Measurements from ENCODE around the gene CCDC34.

The CCDC34 gene

GRCh38 chr11:27296497-27296896 is 66.5 kb downstream of the CCDC34 start:
- H3K79me2 ChIP-seq (ENCODE audit: insufficient read depth, low read depth), result no peaks in the 10 kb centered on the region
- no peaks in the 10 kb centered on the region for H3K27me3 ChIP-seq (ENCODE audit: insufficient read depth, low read depth)
- H3K27ac ChIP-seq, result no peak overlapping the region
- no peaks in the 10 kb centered on the region for H3K4me1 ChIP-seq (ENCODE audit: low read depth, poor library complexity, severe bottlenecking)
- H3K4me2 ChIP-seq, result no peak overlapping the region
- no peaks in the 10 kb centered on the region for H4K20me1 ChIP-seq (ENCODE audit: insufficient read depth)
- H3K9ac ChIP-seq, result no peak overlapping the region
- TF ChIP-seq, protein P1, sequence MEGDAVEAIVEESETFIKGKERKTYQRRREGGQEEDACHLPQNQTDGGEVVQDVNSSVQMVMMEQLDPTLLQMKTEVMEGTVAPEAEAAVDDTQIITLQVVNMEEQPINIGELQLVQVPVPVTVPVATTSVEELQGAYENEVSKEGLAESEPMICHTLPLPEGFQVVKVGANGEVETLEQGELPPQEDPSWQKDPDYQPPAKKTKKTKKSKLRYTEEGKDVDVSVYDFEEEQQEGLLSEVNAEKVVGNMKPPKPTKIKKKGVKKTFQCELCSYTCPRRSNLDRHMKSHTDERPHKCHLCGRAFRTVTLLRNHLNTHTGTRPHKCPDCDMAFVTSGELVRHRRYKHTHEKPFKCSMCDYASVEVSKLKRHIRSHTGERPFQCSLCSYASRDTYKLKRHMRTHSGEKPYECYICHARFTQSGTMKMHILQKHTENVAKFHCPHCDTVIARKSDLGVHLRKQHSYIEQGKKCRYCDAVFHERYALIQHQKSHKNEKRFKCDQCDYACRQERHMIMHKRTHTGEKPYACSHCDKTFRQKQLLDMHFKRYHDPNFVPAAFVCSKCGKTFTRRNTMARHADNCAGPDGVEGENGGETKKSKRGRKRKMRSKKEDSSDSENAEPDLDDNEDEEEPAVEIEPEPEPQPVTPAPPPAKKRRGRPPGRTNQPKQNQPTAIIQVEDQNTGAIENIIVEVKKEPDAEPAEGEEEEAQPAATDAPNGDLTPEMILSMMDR (conservative IDR thresholded peaks at IDR 0.05; ENCODE audit: low read depth, low read length), result peak; percentile 78
- no peak overlapping the region for H3K4me3 ChIP-seq (IDR thresholded peaks at IDR 0.05; ENCODE audit: insufficient read depth, low read depth, low read length)
- no peaks in the 10 kb centered on the region for H3K36me3 ChIP-seq (ENCODE audit: insufficient read depth)
- no peak overlapping the region for H2AFZ ChIP-seq (ENCODE audit: low read depth)

GRCh38 chr11:27295928-27296327 is 67.1 kb downstream of the CCDC34 start:
- Histone ChIP-seq H3K36me3 (ENCODE audit: insufficient read depth) (no peaks in the 10 kb centered on the region), H3K27me3 (ENCODE audit: insufficient read depth, low read depth) (no peaks in the 10 kb centered on the region), H3K79me2 (ENCODE audit: insufficient read depth, low read depth) (no peaks in the 10 kb centered on the region), H4K20me1 (ENCODE audit: insufficient read depth) (no peaks in the 10 kb centered on the region), H3K4me3 (IDR thresholded peaks at IDR 0.05; ENCODE audit: insufficient read depth, low read depth, low read length) (no peak overlapping the region), H3K9ac (no peak overlapping the region), H2AFZ (ENCODE audit: low read depth) (no peak overlapping the region), H3K4me2 (no peak overlapping the region), H3K27ac (no peak overlapping the region), H3K4me1 (ENCODE audit: low read depth, poor library complexity, severe bottlenecking) (no peaks in the 10 kb centered on the region)
- TF ChIP-seq, protein P1 (conservative IDR thresholded peaks at IDR 0.05; ENCODE audit: low read depth, low read length), result no peak

DNA sequence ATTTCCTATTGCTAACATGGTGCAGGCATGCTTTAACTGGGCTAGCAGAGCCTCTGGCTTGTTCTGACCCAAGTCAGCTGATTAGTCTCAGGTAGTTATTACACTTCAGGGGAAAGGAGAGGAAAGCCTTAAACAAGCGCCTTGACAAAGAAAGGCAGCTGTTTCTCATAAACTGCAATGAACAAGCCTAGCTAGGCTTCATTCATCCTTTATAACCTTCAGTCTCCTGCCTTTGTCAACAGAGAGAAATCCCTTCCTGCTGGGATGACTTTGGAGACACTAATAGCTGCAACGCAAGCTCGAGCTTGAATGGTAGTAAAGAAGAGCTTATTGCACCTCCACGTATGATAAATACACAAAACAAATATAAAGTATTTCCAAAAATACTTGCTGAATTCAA is 68.4 kb downstream of the CCDC34 start:
- Histone ChIP-seq H2AFZ (ENCODE audit: low read depth) (no peak overlapping the region), H3K4me2 (no peak overlapping the region), H4K20me1 (ENCODE audit: insufficient read depth) (no peaks in the 10 kb centered on the region), H3K4me3 (IDR thresholded peaks at IDR 0.05; ENCODE audit: insufficient read depth, low read depth, low read length) (no peak overlapping the region), H3K79me2 (ENCODE audit: insufficient read depth, low read depth) (no peaks in the 10 kb centered on the region), H3K36me3 (ENCODE audit: insufficient read depth) (no peaks in the 10 kb centered on the region), H3K4me1 (ENCODE audit: low read depth, poor library complexity, severe bottlenecking) (no peaks in the 10 kb centered on the region), H3K27ac (no peak overlapping the region), H3K9ac (no peak overlapping the region), H3K27me3 (ENCODE audit: insufficient read depth, low read depth) (no peaks in the 10 kb centered on the region)
- TF ChIP-seq, protein P1 (conservative IDR thresholded peaks at IDR 0.05; ENCODE audit: low read depth, low read length), result no peak

GRCh38 chr11:27293515-27294417 is 69.2 kb downstream of the CCDC34 start:
- no peak overlapping the region for H2AFZ ChIP-seq (ENCODE audit: low read depth)
- no peak overlapping the region for H3K9ac ChIP-seq
- no peaks in the 10 kb centered on the region for H4K20me1 ChIP-seq (ENCODE audit: insufficient read depth)
- no peak overlapping the region for H3K27ac ChIP-seq
- H3K4me1 ChIP-seq (ENCODE audit: low read depth, poor library complexity, severe bottlenecking), result no peaks in the 10 kb centered on the region
- TF ChIP-seq, protein P1 (conservative IDR thresholded peaks at IDR 0.05; ENCODE audit: low read depth, low read length), result no peak
- H3K27me3 ChIP-seq (ENCODE audit: insufficient read depth, low read depth), result no peaks in the 10 kb centered on the region
- no peaks in the 10 kb centered on the region for H3K36me3 ChIP-seq (ENCODE audit: insufficient read depth)
- H3K4me2 ChIP-seq, result no peak overlapping the region
- no peaks in the 10 kb centered on the region for H3K79me2 ChIP-seq (ENCODE audit: insufficient read depth, low read depth)
- H3K4me3 ChIP-seq (IDR thresholded peaks at IDR 0.05; ENCODE audit: insufficient read depth, low read depth, low read length), result no peak overlapping the region

Data from KMS-11 (cell line).